ENCODE data around the gene HEY2. TPM values are rescaled to one million over a fixed set of nuclear protein-coding genes. Genes with fewer than 3 reads are reported as not detected.

HEY2 gene
- total RNA-seq, 4 donors from 2014 or later, result 0.41 to 0.79 TPM; not detected in 2

DNA sequence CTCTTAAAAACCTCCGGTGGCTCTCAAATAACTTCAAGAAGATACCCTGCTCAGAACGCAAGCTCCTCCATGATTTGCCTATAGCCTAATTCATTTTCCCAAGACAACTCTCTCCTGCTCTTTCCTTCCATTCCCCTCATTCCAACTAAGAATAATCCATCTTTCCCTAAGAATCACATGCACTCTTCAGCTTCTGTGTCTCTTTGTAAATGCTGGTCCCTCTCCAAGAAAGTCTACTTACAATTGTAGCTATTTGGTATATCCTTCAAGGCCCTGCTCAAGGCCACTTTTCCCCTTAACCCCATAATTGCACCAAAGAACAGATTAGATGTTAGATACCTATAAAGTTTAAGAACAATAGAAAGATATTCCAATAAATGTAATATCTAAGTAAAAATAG, 7.4 kb upstream of the HEY2 start:
- no peaks in the 10 kb centered on the region for H3K36me3 ChIP-seq
- TF ChIP-seq EP300 (IDR thresholded peaks at IDR 0.05; ENCODE audit: low read depth), result no peak
- TF ChIP-seq, protein P1, sequence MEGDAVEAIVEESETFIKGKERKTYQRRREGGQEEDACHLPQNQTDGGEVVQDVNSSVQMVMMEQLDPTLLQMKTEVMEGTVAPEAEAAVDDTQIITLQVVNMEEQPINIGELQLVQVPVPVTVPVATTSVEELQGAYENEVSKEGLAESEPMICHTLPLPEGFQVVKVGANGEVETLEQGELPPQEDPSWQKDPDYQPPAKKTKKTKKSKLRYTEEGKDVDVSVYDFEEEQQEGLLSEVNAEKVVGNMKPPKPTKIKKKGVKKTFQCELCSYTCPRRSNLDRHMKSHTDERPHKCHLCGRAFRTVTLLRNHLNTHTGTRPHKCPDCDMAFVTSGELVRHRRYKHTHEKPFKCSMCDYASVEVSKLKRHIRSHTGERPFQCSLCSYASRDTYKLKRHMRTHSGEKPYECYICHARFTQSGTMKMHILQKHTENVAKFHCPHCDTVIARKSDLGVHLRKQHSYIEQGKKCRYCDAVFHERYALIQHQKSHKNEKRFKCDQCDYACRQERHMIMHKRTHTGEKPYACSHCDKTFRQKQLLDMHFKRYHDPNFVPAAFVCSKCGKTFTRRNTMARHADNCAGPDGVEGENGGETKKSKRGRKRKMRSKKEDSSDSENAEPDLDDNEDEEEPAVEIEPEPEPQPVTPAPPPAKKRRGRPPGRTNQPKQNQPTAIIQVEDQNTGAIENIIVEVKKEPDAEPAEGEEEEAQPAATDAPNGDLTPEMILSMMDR (IDR thresholded peaks at IDR 0.05), result no peak
- TF ChIP-seq POLR2A (IDR thresholded peaks at IDR 0.05), result no peak
- TF ChIP-seq POLR2AphosphoS5 (IDR thresholded peaks at IDR 0.05), result no peak
- H3K27ac ChIP-seq, result no peak overlapping the region
- peaks cover 56% of the 10 kb centered on the region for H3K27me3 ChIP-seq
- DNase-seq, result no peak
- intact Hi-C loops (cut with DNase I; ENCODE audit: low total_unique reads) (no loop called here), in situ Hi-C loops (cut with MboI; ENCODE audit: low pct_ligation_motif_present in 1 of 4, low pct_unique_long_range_greater_than_20kb in 1 of 4, low sequenced_read_pairs in 3 of 4) (no loop called here)
- WGBS, 2 donors (ENCODE audit: low coverage in 1 of 2), result 90 to 95% methylated on average over 2 of the region's 2 CpGs
- H3K4me3 ChIP-seq, result no peak overlapping the region
- peaks cover 0 to 7% (median under 1%) of the 10 kb centered on the region in 4 donors for H3K4me1 ChIP-seq
- H3K9me3 ChIP-seq, result no peaks in the 10 kb centered on the region

DNA sequence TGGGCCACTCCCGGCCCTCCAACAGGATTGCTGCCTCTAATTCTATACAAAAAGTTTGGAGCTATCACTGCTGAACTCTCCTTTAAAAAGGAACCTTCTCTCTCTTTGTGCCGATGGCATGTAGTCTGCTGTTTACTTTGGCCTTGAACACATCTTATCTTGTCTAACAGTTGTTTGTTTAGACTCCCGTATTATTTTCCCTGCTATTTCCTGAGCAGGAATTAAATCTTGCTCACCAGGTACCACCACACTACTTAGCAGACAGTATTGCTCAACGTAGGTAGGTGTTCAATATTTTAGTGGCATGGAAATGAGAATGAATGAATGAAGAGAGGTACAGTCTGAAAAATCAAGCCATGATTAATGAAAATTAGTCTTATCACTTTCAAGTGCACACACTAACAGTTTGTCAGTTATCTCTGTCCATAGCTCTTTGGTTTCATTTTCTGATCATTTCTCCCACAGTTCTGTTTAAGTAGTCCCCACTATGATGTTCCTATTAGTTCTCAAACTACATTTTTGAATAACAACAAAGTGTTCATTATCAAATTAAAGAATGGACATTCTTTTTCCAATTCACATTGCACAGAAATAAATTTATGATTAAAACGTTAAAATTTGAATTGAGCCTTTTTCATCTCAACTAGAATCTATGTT, 6.8 kb upstream of the HEY2 start:
- H3K9me3 ChIP-seq, result no peaks in the 10 kb centered on the region
- peaks cover 2 to 13% (median 6%) of the 10 kb centered on the region in 4 donors for H3K4me1 ChIP-seq
- 39 to 56% methylated on average over 5 of the region's 5 CpGs for WGBS, 2 donors (ENCODE audit: low coverage in 1 of 2)
- no peaks in the 10 kb centered on the region for H3K36me3 ChIP-seq
- in situ Hi-C loops (cut with MboI; ENCODE audit: low pct_ligation_motif_present in 1 of 4, low pct_unique_long_range_greater_than_20kb in 1 of 4, low sequenced_read_pairs in 3 of 4) (no loop called here), intact Hi-C loops (cut with DNase I; ENCODE audit: low total_unique reads) (no loop called here)
- no peak for DNase-seq
- no peak overlapping the region for H3K4me3 ChIP-seq
- H3K27me3 ChIP-seq, result peaks cover 62% of the 10 kb centered on the region
- TF ChIP-seq POLR2A (IDR thresholded peaks at IDR 0.05) (no peak), EP300 (IDR thresholded peaks at IDR 0.05; ENCODE audit: low read depth) (no peak), POLR2AphosphoS5 (IDR thresholded peaks at IDR 0.05) (no peak)
- TF ChIP-seq, protein P1 (IDR thresholded peaks at IDR 0.05), result no peak
- no peak overlapping the region for H3K27ac ChIP-seq

DNA sequence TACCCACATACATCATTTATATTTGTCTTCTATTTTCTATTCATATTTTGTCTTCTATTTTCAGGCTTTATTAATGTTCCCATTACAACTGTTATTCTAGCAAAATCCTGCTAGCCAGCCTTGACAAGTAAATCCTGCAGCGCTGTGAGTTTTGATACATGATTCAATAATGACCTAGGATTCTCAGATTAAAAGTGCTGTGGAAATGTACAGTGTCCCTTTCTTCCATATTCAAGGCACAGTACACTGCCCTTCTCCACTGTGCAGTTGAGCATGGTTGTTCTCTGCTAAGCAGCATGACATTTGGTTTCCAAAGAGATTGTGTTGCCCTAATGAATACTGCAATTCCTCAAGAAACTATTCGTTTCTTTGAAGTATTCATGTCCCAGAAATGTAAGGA, 5.8 kb upstream of the HEY2 start:
- no peak overlapping the region for H3K4me3 ChIP-seq
- no peaks in the 10 kb centered on the region for H3K9me3 ChIP-seq
- H3K27me3 ChIP-seq, result peaks cover 72% of the 10 kb centered on the region
- in situ Hi-C loops (cut with MboI; ENCODE audit: low pct_ligation_motif_present in 1 of 4, low pct_unique_long_range_greater_than_20kb in 1 of 4, low sequenced_read_pairs in 3 of 4), result no loop called here
- intact Hi-C loops (cut with DNase I; ENCODE audit: low total_unique reads), result no loop called here
- no peak overlapping the region for H3K27ac ChIP-seq
- H3K4me1 ChIP-seq, result peaks cover 7 to 23% (median 15%) of the 10 kb centered on the region in 4 donors
- TF ChIP-seq POLR2A (IDR thresholded peaks at IDR 0.05), result no peak
- TF ChIP-seq, protein P1 (IDR thresholded peaks at IDR 0.05), result no peak
- TF ChIP-seq POLR2AphosphoS5 (IDR thresholded peaks at IDR 0.05), result no peak
- TF ChIP-seq EP300 (IDR thresholded peaks at IDR 0.05; ENCODE audit: low read depth), result no peak
- no peaks in the 10 kb centered on the region for H3K36me3 ChIP-seq
- WGBS, 2 donors (ENCODE audit: low coverage in 1 of 2), result 78 to 90% methylated on average over 2 of the region's 2 CpGs
- no peak for DNase-seq

DNA sequence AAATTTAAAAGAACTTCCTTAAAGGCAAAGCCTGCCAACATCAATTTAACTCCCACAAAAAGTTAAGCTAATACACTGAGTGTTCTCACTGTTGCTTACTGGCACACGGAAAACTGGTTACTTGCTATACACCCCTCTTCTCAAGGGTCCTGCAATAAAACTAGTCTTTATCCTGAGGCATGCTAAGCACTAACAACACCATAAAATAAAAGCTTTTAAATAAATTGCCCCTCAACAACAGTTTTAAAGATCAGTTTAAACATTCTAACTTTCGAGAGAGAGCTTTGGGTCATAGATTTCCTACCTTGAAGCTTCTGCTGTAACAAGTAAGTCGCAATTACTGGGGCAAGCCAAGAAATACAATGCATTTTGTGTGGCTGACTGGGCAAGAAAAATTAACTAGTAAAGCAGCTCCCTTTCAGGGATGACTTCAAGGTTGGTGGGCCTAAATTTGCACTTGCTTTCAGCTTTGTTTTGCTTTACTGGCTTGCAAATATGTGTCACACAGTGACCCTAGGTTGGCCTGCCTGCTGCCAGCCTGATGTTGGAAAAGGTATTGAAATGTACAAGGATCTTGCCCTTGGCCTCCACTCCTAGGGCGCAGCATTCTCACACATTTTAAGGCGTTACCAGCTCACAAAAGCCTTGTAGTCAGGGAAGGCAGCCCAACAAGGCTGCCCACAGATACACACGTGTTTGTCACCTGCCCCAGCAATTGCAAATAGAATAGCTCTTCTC, 4.0 kb upstream of the HEY2 start:
- intact Hi-C loops (cut with DNase I; ENCODE audit: low total_unique reads) (no loop called here), in situ Hi-C loops (cut with MboI; ENCODE audit: low pct_ligation_motif_present in 1 of 4, low pct_unique_long_range_greater_than_20kb in 1 of 4, low sequenced_read_pairs in 3 of 4) (no loop called here)
- Histone ChIP-seq H3K4me3 (no peak overlapping the region), H3K9me3 (no peaks in the 10 kb centered on the region), H3K4me1 (peaks cover 13 to 36% (median 27%) of the 10 kb centered on the region in 4 donors), H3K27me3 (peaks cover 83% of the 10 kb centered on the region), H3K36me3 (no peaks in the 10 kb centered on the region), H3K27ac (peak overlapping the region in 1 of 4 donors; percentile 82)
- DNase-seq, result no peak
- TF ChIP-seq EP300 (IDR thresholded peaks at IDR 0.05; ENCODE audit: low read depth), result no peak
- TF ChIP-seq POLR2A (IDR thresholded peaks at IDR 0.05), result no peak
- TF ChIP-seq, protein P1 (IDR thresholded peaks at IDR 0.05), result no peak
- TF ChIP-seq POLR2AphosphoS5 (IDR thresholded peaks at IDR 0.05), result no peak
- 71 to 73% methylated on average over 3 to 6 of the region's 6 CpGs for WGBS, 2 donors (ENCODE audit: low coverage in 1 of 2)
